Kidney (tissue), 22 donors: ENCODE measurements around the gene CHERP. TPM values are rescaled to one million over a fixed set of nuclear protein-coding genes. Genes with fewer than 3 reads are reported as not detected.

Source experiments
- DNase-seq, 5 donors: peaks; one replicate each; pipeline ENCODE4 v3.0.0-alpha.2; 2013 to 2020
- FAIRE-seq: peaks from 2 replicates; lab custom pipeline; 2012; peaks lifted over from hg19 to GRCh38; lab: Jason Lieb, UNC
- H3K27ac ChIP-seq, 2 donors: one replicate each; pipeline ENCODE4 v1.7.0; 2013; ENCODE audit warnings: low read depth in 2 of 2, low read length in 2 of 2, inconsistent platforms in 1 of 2
- H3K27me3 ChIP-seq: one replicate; pipeline ENCODE4 v1.7.1; 2013; ENCODE audit warnings: low read length, inconsistent platforms; ENCODE audit not compliant: control insufficient read depth, insufficient read depth
- H3K36me3 ChIP-seq, 3 donors: one replicate each; pipeline versions ENCODE4 v1.7.0 to v1.7.1; 2013; ENCODE audit warnings: low read length in 3 of 3, control low read depth in 1 of 3, inconsistent platforms in 1 of 3; ENCODE audit not compliant: insufficient read depth in 3 of 3, control insufficient read depth in 2 of 3
- H3K4me1 ChIP-seq, 3 donors: one replicate each; pipeline versions ENCODE4 v1.7.0 to v1.7.1; 2013; ENCODE audit warnings: low read length in 3 of 3, inconsistent platforms in 1 of 3, low read depth in 1 of 3; ENCODE audit not compliant: control insufficient read depth in 2 of 3, insufficient read depth in 2 of 3
- H3K4me3 ChIP-seq, 3 donors: one replicate each; pipeline versions ENCODE4 v1.7.0 to v1.8.1; 2013; ENCODE audit warnings: low read length in 3 of 3, control low read depth in 1 of 3, inconsistent platforms in 1 of 3
- H3K9ac ChIP-seq, 3 donors: one replicate each; pipeline versions ENCODE4 v1.7.0 to v1.7.1; 2013; ENCODE audit warnings: low read length in 3 of 3, control low read depth in 1 of 3, inconsistent platforms in 1 of 3
- H3K9me3 ChIP-seq, 3 donors: one replicate each; pipeline versions ENCODE4 v1.7.0 to v1.7.1; 2013; ENCODE audit warnings: low read length in 3 of 3, control low read depth in 1 of 3, inconsistent platforms in 1 of 3; ENCODE audit not compliant: control insufficient read depth in 2 of 3, insufficient read depth in 1 of 3
- CTCF ChIP-seq: IDR thresholded peaks from 3 replicates; pipeline ENCODE4 v1.5.1; 2012; ENCODE audit warnings: mild to moderate bottlenecking, moderate library complexity, borderline replicate concordance; ENCODE audit not compliant: insufficient read depth; ENCODE audit errors: extremely low read depth
- intact Hi-C: fragments of 100-400 bp; cut with DNase I; formaldehyde crosslinking; loops from one replicate; pipeline ENCODE4 v1.11.1; 2022
- long read RNA-seq, 10 donors: library from polyadenylated mRNA in 1 of 10; unstranded in 1 of 10; transcript quantifications; one replicate each; pipeline ENCODE4 v2.0.0 and lab custom pipeline, GENCODE V29; 2021 to 2026
- polyA plus RNA-seq: library from polyadenylated mRNA; stranded (reverse); fragments of 350-450 nt; fragmentation: Illumina TruSeq; extraction: RNeasy Lipid Tissue Mini Kit (QIAGEN cat#74804); gene quantifications from one replicate; pipeline ENCODE4 v1.2.3, GENCODE V29; 2014; ENCODE audit warnings: low read depth, low replicate concordance; ENCODE audit not compliant: insufficient read depth
- total RNA-seq: library from RNA; stranded (reverse); fragmentation: NEBNext Ultra II Directional; extraction: Animal tissue kit (Norgen Biotek cat#: 25700); gene quantifications from one replicate; pipeline ENCODE4 v1.2.1, GENCODE V29; 2021
- donor health status: control.
- donor health status: control.
- donor health status: control.
- donor health status: control.
- donor health status: control.
- donor health status: DM: yes; HTN: yes; CAD: no.
- donor health status: Normal renal cell carcinoma (clear cell type).

The CHERP gene
- total RNA-seq (37.2 TPM), polyA plus RNA-seq (14.6 TPM)
- long read RNA-seq, donor 1, partial matches to known transcripts: 18 of 19 reads
- long read RNA-seq, donor 1, other reads (novel, unspliced or antisense): 0 of 19 reads
- long read RNA-seq, donor 2, partial matches to known transcripts: 6 of 7 reads
- long read RNA-seq, donor 2, other reads (novel, unspliced or antisense): 0 of 7 reads
- long read RNA-seq, donor 3, partial matches to known transcripts: 10 of 11 reads
- long read RNA-seq, donor 3, other reads (novel, unspliced or antisense): 0 of 11 reads
- long read RNA-seq, donor 4, partial matches to known transcripts: 5 of 5 reads
- long read RNA-seq, donor 4, other reads (novel, unspliced or antisense): 0 of 5 reads
- long read RNA-seq, donor 5: 0 reads
- long read RNA-seq, donor 6: 0 reads
- long read RNA-seq, donor 7, partial matches to known transcripts: 9 of 24 reads
- long read RNA-seq, donor 7, other reads (novel, unspliced or antisense): 15 of 24 reads
- long read RNA-seq, donor 8, partial matches to known transcripts: 9 of 10 reads
- long read RNA-seq, donor 8, other reads (novel, unspliced or antisense): 0 of 10 reads
- long read RNA-seq, donor 9, partial matches to known transcripts: 0 of 1 reads
- long read RNA-seq, donor 9, other reads (novel, unspliced or antisense): 0 of 1 reads
- long read RNA-seq, donor 10, full-length matches to known transcripts: 2 of 9 reads
- long read RNA-seq, donor 10, partial matches to known transcripts: 7 of 9 reads
- long read RNA-seq, donor 10, other reads (novel, unspliced or antisense): 0 of 9 reads

GRCh38 chr19:16542045-16542909, at the start of gene CHERP:
Gene CHERP (minus strand): TSS chr19:16542437. CDS start chr19:16542378, 59 bp downstream.
- peak within 1 kb of the TSS; percentile 11 to 76 for H3K27ac ChIP-seq
- no peaks in the 10 kb centered on the region for H3K9me3 ChIP-seq
- intact Hi-C loops: no loop called here
- H3K4me1 ChIP-seq: peaks cover 0 to 15% (median 11%) of the 10 kb centered on the region in 3 donors
- FAIRE-seq (no peak), DNase-seq (peak; percentile 94 to 98 (median 98))
- peaks cover 0 to 15% (median 2%) of the 10 kb centered on the region in 3 donors for H3K36me3 ChIP-seq
- TF ChIP-seq CTCF: peak; percentile 4
- H3K9ac ChIP-seq: peak within 1 kb of the TSS; percentile 81 to 95 (median 95)
- peak within 1 kb of the TSS; percentile 90 to 96 (median 94) for H3K4me3 ChIP-seq
- H3K27me3 ChIP-seq: no peaks in the 10 kb centered on the region

- no peak for FAIRE-seq
- no peak overlapping the region for H3K9ac ChIP-seq
- no peak for DNase-seq
- no peak overlapping the region for H3K4me3 ChIP-seq
- intact Hi-C loops: no loop called here
- H3K36me3 ChIP-seq: no peaks in the 10 kb centered on the region
- peaks cover 0 to 54% (median 31%) of the 10 kb centered on the region in 3 donors for H3K4me1 ChIP-seq
- no peaks in the 10 kb centered on the region for H3K27me3 ChIP-seq
- H3K9me3 ChIP-seq: no peaks in the 10 kb centered on the region
- no peak for TF ChIP-seq CTCF
- no peak overlapping the region for H3K27ac ChIP-seq
These were observed 48.9 kb upstream of the CHERP start for GRCh38 chr19:16590876-16591802.

GRCh38 chr19:16589917-16590316, 47.7 kb upstream of the CHERP start:
- H3K27ac ChIP-seq: no peak overlapping the region
- no peaks in the 10 kb centered on the region for H3K9me3 ChIP-seq
- FAIRE-seq (no peak), DNase-seq (no peak)
- H3K36me3 ChIP-seq: no peaks in the 10 kb centered on the region
- no peaks in the 10 kb centered on the region for H3K27me3 ChIP-seq
- H3K4me1 ChIP-seq: peaks cover 0 to 58% (median 31%) of the 10 kb centered on the region in 3 donors
- intact Hi-C loops: no loop called here
- H3K4me3 ChIP-seq: no peak overlapping the region
- TF ChIP-seq CTCF: no peak
- no peak overlapping the region for H3K9ac ChIP-seq
